ENCODE data around the gene MEX3D. TPM values are rescaled to one million over a fixed set of nuclear protein-coding genes. Genes with fewer than 3 reads are reported as not detected.

MEX3D gene
- polyA plus RNA-seq, 1 donor (not counting 4 experiments of a cell fraction or from before 2014, with no cell fraction given): 3.9 TPM

DNA sequence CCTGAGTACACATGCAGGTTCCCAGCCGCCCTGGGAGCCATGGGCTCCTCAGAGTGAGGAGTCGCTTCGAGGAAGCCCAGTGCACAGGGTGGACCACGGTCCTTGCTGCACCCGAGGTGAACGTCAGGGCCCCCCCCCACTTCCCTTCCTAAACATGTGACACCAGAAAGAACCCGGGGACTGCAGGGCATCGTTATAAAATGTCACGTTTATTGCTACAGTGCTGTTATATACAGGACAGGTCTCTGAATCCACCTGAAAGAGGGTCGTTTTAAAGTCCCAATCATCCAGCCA is 40.9 kb upstream of the MEX3D start:
- dilution Hi-C loops (cut with MboI; ENCODE audit: extremely low pct_ligation_motif_present, low sequenced_read_pairs): no loop called here
- DNase-seq (ENCODE audit: low read depth, low spot score) (no peak), FAIRE-seq (no peak)
- peaks cover 12% of the 10 kb centered on the region for H3K79me2 ChIP-seq (ENCODE audit: control insufficient read depth, insufficient read depth, low read length)
- H3K36me3 ChIP-seq (ENCODE audit: control insufficient read depth in 2 of 2, extremely low read depth in 1 of 2, insufficient read depth in 2 of 2, low read length in 2 of 2): peaks cover 5 to 20% of the 10 kb centered on the region in 2 experiments
- peaks cover 8% of the 10 kb centered on the region for H3K4me1 ChIP-seq (ENCODE audit: control insufficient read depth, extremely low read depth, insufficient read depth, low read length)
- no peaks in the 10 kb centered on the region for H4K20me1 ChIP-seq (ENCODE audit: control insufficient read depth, extremely low read depth, insufficient read depth, low read length)
- no peak overlapping the region for H3K4me3 ChIP-seq (ENCODE audit: control insufficient read depth in 2 of 3, extremely low read depth in 1 of 3, insufficient read depth in 2 of 3, low read depth in 1 of 3, low read length in 3 of 3)
- no peaks in the 10 kb centered on the region for H3K9me1 ChIP-seq (ENCODE audit: control insufficient read depth, extremely low read depth, insufficient read depth, low read length)
- H2AFZ ChIP-seq (ENCODE audit: control insufficient read depth, low read length): no peak overlapping the region
- no peak overlapping the region for H3K27ac ChIP-seq (ENCODE audit: control insufficient read depth, insufficient read depth, low read length)
- no peaks in the 10 kb centered on the region for H3K27me3 ChIP-seq (ENCODE audit: control insufficient read depth, extremely low read depth, insufficient read depth, low read length)
- no peak overlapping the region for H3K9ac ChIP-seq (ENCODE audit: control insufficient read depth, extremely low read depth, insufficient read depth, low read length)
- no peaks in the 10 kb centered on the region for H3K9me3 ChIP-seq (ENCODE audit: control insufficient read depth, low read depth, low read length)
- TF ChIP-seq EZH2 (IDR thresholded peaks at IDR 0.05; ENCODE audit: low read length): no peak
- TF ChIP-seq CTCF (optimal IDR thresholded peaks at IDR 0.05 in 1 of 3, IDR thresholded peaks at IDR 0.05 in 1 of 3, conservative IDR thresholded peaks at IDR 0.05 in 1 of 3; ENCODE audit: extremely low read depth in 1 of 3, insufficient read depth in 2 of 3, low read length in 3 of 3): no peak
- no peak overlapping the region for H3K4me2 ChIP-seq (ENCODE audit: control insufficient read depth, extremely low read depth, insufficient read depth, low read depth, low read length)

GRCh38 chr19:1608359-1609102 is 40.4 kb upstream of the MEX3D start:
- Histone ChIP-seq H3K36me3 (ENCODE audit: control insufficient read depth in 2 of 2, extremely low read depth in 1 of 2, insufficient read depth in 2 of 2, low read length in 2 of 2) (peaks cover 8 to 19% of the 10 kb centered on the region in 2 experiments), H3K4me3 (ENCODE audit: control insufficient read depth in 2 of 3, extremely low read depth in 1 of 3, insufficient read depth in 2 of 3, low read depth in 1 of 3, low read length in 3 of 3) (no peak overlapping the region), H3K4me2 (ENCODE audit: control insufficient read depth, extremely low read depth, insufficient read depth, low read depth, low read length) (no peak overlapping the region), H3K79me2 (ENCODE audit: control insufficient read depth, insufficient read depth, low read length) (peaks cover 17% of the 10 kb centered on the region), H2AFZ (ENCODE audit: control insufficient read depth, low read length) (no peak overlapping the region), H3K9me3 (ENCODE audit: control insufficient read depth, low read depth, low read length) (no peaks in the 10 kb centered on the region), H3K9ac (ENCODE audit: control insufficient read depth, extremely low read depth, insufficient read depth, low read length) (no peak overlapping the region), H3K27me3 (ENCODE audit: control insufficient read depth, extremely low read depth, insufficient read depth, low read length) (no peaks in the 10 kb centered on the region), H3K27ac (ENCODE audit: control insufficient read depth, insufficient read depth, low read length) (no peak overlapping the region), H3K9me1 (ENCODE audit: control insufficient read depth, extremely low read depth, insufficient read depth, low read length) (no peaks in the 10 kb centered on the region), H3K4me1 (ENCODE audit: control insufficient read depth, extremely low read depth, insufficient read depth, low read length) (peaks cover 8% of the 10 kb centered on the region), H4K20me1 (ENCODE audit: control insufficient read depth, extremely low read depth, insufficient read depth, low read length) (no peaks in the 10 kb centered on the region)
- DNase-seq (ENCODE audit: low read depth, low spot score) (no peak), FAIRE-seq (no peak)
- dilution Hi-C loops (cut with MboI; ENCODE audit: extremely low pct_ligation_motif_present, low sequenced_read_pairs): no loop called here
- TF ChIP-seq CTCF (optimal IDR thresholded peaks at IDR 0.05 in 1 of 3, IDR thresholded peaks at IDR 0.05 in 1 of 3, conservative IDR thresholded peaks at IDR 0.05 in 1 of 3; ENCODE audit: extremely low read depth in 1 of 3, insufficient read depth in 2 of 3, low read length in 3 of 3): no peak
- TF ChIP-seq EZH2 (IDR thresholded peaks at IDR 0.05; ENCODE audit: low read length): no peak

All from keratinocyte (primary cell).